ENCODE results near the gene R3HDM2. TPM values are rescaled to one million over a fixed set of nuclear protein-coding genes. Genes with fewer than 3 reads are reported as not detected.

Gene R3HDM2
- total RNA-seq, 1 experiment from 2014 or later, result 64.8 TPM

GRCh38 chr12:57254506-57255280 is 176.2 kb downstream of the R3HDM2 start:
- BruUV-seq (replicated peaks), result no TSS peak
- no peak overlapping the region for H3K27ac Mint-ChIP-seq (ENCODE audit: low read depth, unreplicated experiment)
- no peak overlapping the region for H3K4me3 Mint-ChIP-seq (ENCODE audit: unreplicated experiment)
- H3K36me3 Mint-ChIP-seq (ENCODE audit: insufficient read depth, unreplicated experiment), result peaks cover 30% of the 10 kb centered on the region
- POLR2A ChIA-PET, result no interaction called here
- TF ChIP-seq CTCF (IDR thresholded peaks at IDR 0.05; ENCODE audit: unreplicated experiment), result no peak
- H3K27me3 Mint-ChIP-seq (ENCODE audit: insufficient read depth, unreplicated experiment), result no peaks in the 10 kb centered on the region
- CTCF ChIA-PET, result interaction anchor here (1.2 to 13.7 kb wide), 4 partner anchors 12 to 200 kb away, joined by 3 to 139 read pairs (median 4); partner anchors contain the start of gene INHBE
- intact Hi-C loops (cut with micrococcal nuclease), result no loop called here
- no peaks in the 10 kb centered on the region for H3K4me1 Mint-ChIP-seq (ENCODE audit: insufficient read depth, unreplicated experiment)
- DNase-seq (ENCODE audit: unreplicated experiment), result no peak
- no peaks in the 10 kb centered on the region for H3K9me3 Mint-ChIP-seq (ENCODE audit: unreplicated experiment)

GRCh38 chr12:57250956-57251355 is 179.9 kb downstream of the R3HDM2 start, which contains the start of gene STAC3:
TSS of gene STAC3 (minus strand) at chr12:57251187. CDS start at chr12:57249636, 1,551 bp downstream.
- no peak for TF ChIP-seq CTCF (IDR thresholded peaks at IDR 0.05; ENCODE audit: unreplicated experiment)
- no peak within 1 kb of the TSS for H3K4me3 Mint-ChIP-seq (ENCODE audit: unreplicated experiment)
- no peak for DNase-seq (ENCODE audit: unreplicated experiment)
- ChIA-PET POLR2A (interaction anchor here (0.7 kb wide), 1 partner anchor 182 kb away, joined by 4 read pairs; no protein-coding TSS in a partner anchor), CTCF (interaction anchor here (0.5 to 2.4 kb wide), 7 partner anchors 13 to 333 kb away, joined by 3 to 12 read pairs (median 5); partner anchors contain the start of gene INHBE)
- intact Hi-C loops (cut with micrococcal nuclease), result no loop called here
- BruUV-seq (replicated peaks), result no TSS peak
- H3K27me3 Mint-ChIP-seq (ENCODE audit: insufficient read depth, unreplicated experiment), result no peaks in the 10 kb centered on the region
- no peaks in the 10 kb centered on the region for H3K9me3 Mint-ChIP-seq (ENCODE audit: unreplicated experiment)
- no peaks in the 10 kb centered on the region for H3K4me1 Mint-ChIP-seq (ENCODE audit: insufficient read depth, unreplicated experiment)
- H3K36me3 Mint-ChIP-seq (ENCODE audit: insufficient read depth, unreplicated experiment), result peaks cover 10% of the 10 kb centered on the region
- no peak within 1 kb of the TSS for H3K27ac Mint-ChIP-seq (ENCODE audit: low read depth, unreplicated experiment)

- no peak overlapping the region for H3K4me3 Mint-ChIP-seq (ENCODE audit: unreplicated experiment)
- H3K4me1 Mint-ChIP-seq (ENCODE audit: insufficient read depth, unreplicated experiment), result no peaks in the 10 kb centered on the region
- H3K36me3 Mint-ChIP-seq (ENCODE audit: insufficient read depth, unreplicated experiment), result peaks cover 6% of the 10 kb centered on the region
- ChIA-PET CTCF (interaction anchor here (0.6 to 2.4 kb wide), 8 partner anchors 13 to 333 kb away, joined by 3 to 12 read pairs (median 4); partner anchors contain the start of gene INHBE), POLR2A (no interaction called here)
- no peak overlapping the region for H3K27ac Mint-ChIP-seq (ENCODE audit: low read depth, unreplicated experiment)
- DNase-seq (ENCODE audit: unreplicated experiment), result no peak
- no TSS peak for BruUV-seq (replicated peaks)
- TF ChIP-seq CTCF (IDR thresholded peaks at IDR 0.05; ENCODE audit: unreplicated experiment), result no peak
- no peaks in the 10 kb centered on the region for H3K9me3 Mint-ChIP-seq (ENCODE audit: unreplicated experiment)
- H3K27me3 Mint-ChIP-seq (ENCODE audit: insufficient read depth, unreplicated experiment), result no peaks in the 10 kb centered on the region
- intact Hi-C loops (cut with micrococcal nuclease), result no loop called here
These were observed 180.3 kb downstream of the R3HDM2 start for GRCh38 chr12:57250541-57250940.

GRCh38 chr12:57248934-57249742 is 181.7 kb downstream of the R3HDM2 start:
- Mint-ChIP-seq H3K27ac (ENCODE audit: low read depth, unreplicated experiment) (no peak overlapping the region), H3K4me3 (ENCODE audit: unreplicated experiment) (no peak overlapping the region), H3K36me3 (ENCODE audit: insufficient read depth, unreplicated experiment) (peaks cover 2% of the 10 kb centered on the region), H3K4me1 (ENCODE audit: insufficient read depth, unreplicated experiment) (peaks cover 8% of the 10 kb centered on the region), H3K9me3 (ENCODE audit: unreplicated experiment) (no peaks in the 10 kb centered on the region), H3K27me3 (ENCODE audit: insufficient read depth, unreplicated experiment) (no peaks in the 10 kb centered on the region)
- no peak for DNase-seq (ENCODE audit: unreplicated experiment)
- ChIA-PET CTCF (interaction anchor here (0.9 to 2.4 kb wide), 8 partner anchors 9 to 209 kb away, joined by 3 to 12 read pairs (median 4); partner anchors contain the start of gene INHBE), POLR2A (no interaction called here)
- intact Hi-C loops (cut with micrococcal nuclease), result no loop called here
- BruUV-seq (replicated peaks), result no TSS peak
- TF ChIP-seq CTCF (IDR thresholded peaks at IDR 0.05; ENCODE audit: unreplicated experiment), result no peak
